GM23248 (cell line): ENCODE results near the gene CCDC117. TPM values are rescaled to one million over a fixed set of nuclear protein-coding genes. Genes with fewer than 3 reads are reported as not detected.

Experiments used
- DNase-seq: peaks from one replicate; pipeline ENCODE4 v3.0.0-alpha.2; 2015
- H2AFZ ChIP-seq: fragments of 200-600 bp; sonication (generic); 2 replicates; pipeline ENCODE4 v1.6.1; 2016; ENCODE audit warnings: antibody characterized with exemption
- H3F3A ChIP-seq: fragments of 200-600 bp; sonication (generic); 2 replicates; pipeline ENCODE4 v1.6.1; 2016; ENCODE audit warnings: mild to moderate bottlenecking, antibody characterized with exemption, mixed run types; ENCODE audit not compliant: insufficient read depth
- H3K27ac ChIP-seq: fragments of 200-600 bp; sonication (generic); 2 replicates; pipeline ENCODE4 v1.5.1; 2016; ENCODE audit warnings: mild to moderate bottlenecking
- H3K27me3 ChIP-seq: fragments of 200-600 bp; sonication (generic); replicated peaks from 2 replicates; pipeline ENCODE4 v1.6.1; 2016; ENCODE audit warnings: mild to moderate bottlenecking; ENCODE audit not compliant: insufficient read depth
- H3K36me3 ChIP-seq: fragments of 200-600 bp; sonication (generic); 2 replicates; pipeline ENCODE4 v1.6.1; 2016; ENCODE audit warnings: low read depth, mild to moderate bottlenecking
- H3K4me1 ChIP-seq: fragments of 200-600 bp; sonication (generic); 2 replicates; pipeline ENCODE4 v1.6.1; 2016; ENCODE audit warnings: mild to moderate bottlenecking; ENCODE audit not compliant: insufficient read depth
- H3K4me2 ChIP-seq: fragments of 200-600 bp; sonication (generic); one replicate; pipeline ENCODE4 v1.6.1; 2016; ENCODE audit warnings: mild to moderate bottlenecking; ENCODE audit not compliant: unreplicated experiment
- H3K4me3 ChIP-seq: fragments of 200-600 bp; sonication (generic); 2 replicates; pipeline ENCODE4 v1.5.1; 2016; ENCODE audit warnings: mild to moderate bottlenecking
- H3K79me2 ChIP-seq: fragments of 200-600 bp; sonication (generic); 2 replicates; pipeline ENCODE4 v1.6.1; 2016; ENCODE audit warnings: mild to moderate bottlenecking; ENCODE audit not compliant: insufficient read depth
- H3K9ac ChIP-seq: fragments of 200-600 bp; sonication (generic); 2 replicates; pipeline ENCODE4 v1.6.1; 2016; ENCODE audit warnings: mild to moderate bottlenecking
- H3K9me2 ChIP-seq: fragments of 200-600 bp; sonication (generic); 2 replicates; pipeline ENCODE4 v1.6.1; 2016; ENCODE audit warnings: mixed run types, mild to moderate bottlenecking, moderate library complexity; ENCODE audit not compliant: insufficient read depth
- H3K9me3 ChIP-seq: fragments of 200-600 bp; sonication (generic); one replicate; pipeline ENCODE4 v1.6.1; 2017; ENCODE audit warnings: low read depth
- H4K20me1 ChIP-seq: fragments of 200-600 bp; sonication (generic); 2 replicates; pipeline ENCODE4 v1.6.0; 2016; ENCODE audit not compliant: insufficient read depth
- EZH2 ChIP-seq: fragments of 200-600 bp; sonication (generic); IDR thresholded peaks from 2 replicates; pipeline ENCODE4 v1.6.1; 2018; ENCODE audit warnings: antibody characterized with exemption, mild to moderate bottlenecking; ENCODE audit not compliant: insufficient read depth, poor library complexity, severe bottlenecking
- EZH2phosphoT487 ChIP-seq: fragments of 200-600 bp; sonication (generic); IDR thresholded peaks from 2 replicates; pipeline ENCODE4 v1.6.1; 2018; ENCODE audit warnings: antibody characterized with exemption, moderate library complexity, mild to moderate bottlenecking, low read depth; ENCODE audit not compliant: insufficient read depth
- WGBS, 2 experiments: methylation state at CpG; one replicate each; pipeline ENCODE4 v1.1.6; 2015 to 2017; ENCODE audit warnings: low lambda C conversion rate in 2 of 2, low coverage in 1 of 2; ENCODE audit errors: missing lambda C conversion rate in 2 of 2; 5-methylcytosine and 5-hydroxymethylcytosine counted together
- in situ Hi-C: fragments of 300-500 bp; cut with MboI; formaldehyde crosslinking; loops from 2 replicates; pipeline ENCODE4 v1.15.0; 2020
- polyA plus RNA-seq: library from polyadenylated mRNA; unstranded; fragments of >200 nt; fragmentation: Nextera tagmentation; extraction: Ambion mirVana; gene quantifications from 2 replicates; pipeline ENCODE4 v1.2.1, GENCODE V29; 2016
- total RNA-seq: library from RNA; depleted of rRNA; stranded (reverse); fragments of >200 nt; shearing (Covaris generic); gene quantifications from 2 replicates; pipeline ENCODE4 v1.2.3, GENCODE V29; 2014

The CCDC117 gene
- total and polyA plus RNA-seq, 2 experiments from 2014 or later, result 14.6 to 24.2 TPM

- Histone ChIP-seq H3F3A (peaks cover 82% of the 10 kb centered on the region), H3K4me3 (peak overlapping the region; percentile 20; the same call in 1 of the 2 replicates), H3K9ac (peak overlapping the region; percentile 100; the same call in 1 of the 2 replicates), H3K27me3 (no peaks in the 10 kb centered on the region), H3K27ac (peak overlapping the region; percentile 35), H3K9me2 (no peaks in the 10 kb centered on the region), H3K79me2 (peaks cover 64% of the 10 kb centered on the region), H3K36me3 (peaks cover 53% of the 10 kb centered on the region), H4K20me1 (peaks cover 10% of the 10 kb centered on the region; the same call in 1 of the 2 replicates), H3K4me1 (peaks cover 21% of the 10 kb centered on the region), H3K4me2 (peak overlapping the region; percentile 88), H3K9me3 (no peaks in the 10 kb centered on the region), H2AFZ (no peak overlapping the region)
- in situ Hi-C loops, result no loop called here
- TF ChIP-seq EZH2phosphoT487 (no peak), EZH2 (no peak)
- DNase-seq, result no peak
- WGBS, 2 experiments, result 95% methylated on average over 5 of the region's 5 CpGs
Observed at GRCh38 chr22:28795932-28796856, 23.7 kb downstream of the CCDC117 start.

- Histone ChIP-seq H3K27ac (peak overlapping the region; percentile 100), H3F3A (peaks cover 55% of the 10 kb centered on the region), H3K9me3 (no peaks in the 10 kb centered on the region), H3K79me2 (peaks cover 85% of the 10 kb centered on the region), H4K20me1 (peaks cover 10% of the 10 kb centered on the region; the same call in 1 of the 2 replicates), H2AFZ (no peak overlapping the region), H3K9ac (peak overlapping the region; percentile 100), H3K9me2 (no peaks in the 10 kb centered on the region), H3K4me2 (peak overlapping the region; percentile 88), H3K4me3 (peak overlapping the region; percentile 98), H3K4me1 (peaks cover 30% of the 10 kb centered on the region), H3K36me3 (peaks cover 49% of the 10 kb centered on the region), H3K27me3 (no peaks in the 10 kb centered on the region)
- in situ Hi-C loops, result no loop called here
- 3% methylated on average over 7 of the region's 7 CpGs for WGBS, 2 experiments
- TF ChIP-seq EZH2 (no peak), EZH2phosphoT487 (no peak)
- DNase-seq, result peak; percentile 97
Observed at GRCh38 chr22:28798810-28799605, 26.5 kb downstream of the CCDC117 start.

GRCh38 chr22:28799606-28800307 lies 27.3 kb downstream of the CCDC117 start:
- Histone ChIP-seq H3K79me2 (peaks cover 82% of the 10 kb centered on the region), H3K9me2 (no peaks in the 10 kb centered on the region), H3F3A (peaks cover 48% of the 10 kb centered on the region), H3K4me2 (peak overlapping the region; percentile 88), H3K4me3 (peak overlapping the region; percentile 98), H3K9me3 (no peaks in the 10 kb centered on the region), H2AFZ (no peak overlapping the region), H3K27me3 (no peaks in the 10 kb centered on the region), H3K36me3 (peaks cover 41% of the 10 kb centered on the region), H4K20me1 (peaks cover 10% of the 10 kb centered on the region; the same call in 1 of the 2 replicates), H3K4me1 (peaks cover 30% of the 10 kb centered on the region), H3K27ac (peak overlapping the region; percentile 100), H3K9ac (peak overlapping the region; percentile 100)
- peak; percentile 83 for DNase-seq
- no peak for TF ChIP-seq EZH2
- no peak for TF ChIP-seq EZH2phosphoT487
- 1 to 2% methylated on average over 18 to 23 of the region's 31 CpGs for WGBS, 2 experiments
- in situ Hi-C loops, result no loop called here
